ENCODE measurements around the gene GET3. TPM values are rescaled to one million over a fixed set of nuclear protein-coding genes. Genes with fewer than 3 reads are reported as not detected.
A peak's percentile ranks its signal among the peaks of the same experiment; 100 is the strongest.

Gene GET3
- total and polyA plus RNA-seq, 2 donors (not counting 1 experiment from before 2014, with no cell fraction given): 37.2 to 61.7 TPM

DNA sequence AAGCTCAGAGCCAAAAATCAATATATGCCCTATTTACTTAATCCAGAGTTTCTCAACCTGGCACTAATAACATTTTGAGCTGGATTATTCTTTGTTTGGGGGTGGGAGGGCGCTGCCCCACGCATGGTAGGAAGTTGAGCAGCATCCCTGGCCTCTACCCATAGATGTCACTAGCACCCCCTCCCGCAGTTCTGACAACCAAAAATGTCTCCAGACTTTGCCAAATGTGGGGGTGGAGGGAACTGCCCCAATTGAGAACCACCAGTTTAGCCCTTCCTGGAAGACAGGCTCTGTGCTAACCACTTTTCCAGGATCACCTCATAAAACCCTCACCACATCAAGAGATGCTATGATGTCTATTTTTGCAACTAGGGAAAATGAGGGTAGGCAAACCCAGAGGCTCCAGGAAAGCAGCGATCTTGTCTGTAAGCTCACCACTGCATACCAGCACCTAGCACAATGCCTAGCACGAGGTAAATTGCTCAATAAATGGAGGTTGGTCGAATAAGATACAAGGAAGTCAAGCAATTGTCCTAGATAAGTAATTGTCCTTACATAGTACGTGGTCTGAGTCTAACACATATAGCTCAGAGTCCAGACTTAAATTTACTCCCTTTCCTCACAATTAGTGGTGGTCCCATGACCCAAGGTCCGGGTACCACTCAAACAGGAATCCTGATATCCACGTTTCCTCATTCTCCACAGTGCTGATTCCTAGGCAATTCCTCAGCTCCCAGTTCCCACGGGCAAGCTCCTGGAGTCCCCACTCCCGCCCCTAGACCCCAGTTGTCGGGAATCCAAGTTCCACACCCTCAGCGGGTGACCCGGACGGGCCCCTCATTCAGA is 3.7 kb upstream of the GET3 start:
- peak; percentile 69 for DNase-seq
- H3K9ac ChIP-seq (ENCODE audit: low read length): peak overlapping the region; percentile 99
- Mint-ChIP-seq H3K4me1 (peaks cover 67% of the 10 kb centered on the region), H3K27me3 (no peaks in the 10 kb centered on the region), H3K9me3 (ENCODE audit: insufficient read depth) (no peaks in the 10 kb centered on the region), H3K4me3 (peak overlapping the region; percentile 95), H3K27ac (peak overlapping the region; percentile 98)
- intact Hi-C loops (cut with micrococcal nuclease): loop anchor here (1.0 to 5.0 kb wide), 4 partner anchors 10 to 1014 kb away; partner anchors contain the start of genes DHPS, JUNB and TNPO2
- TF ChIP-seq, protein P1, sequence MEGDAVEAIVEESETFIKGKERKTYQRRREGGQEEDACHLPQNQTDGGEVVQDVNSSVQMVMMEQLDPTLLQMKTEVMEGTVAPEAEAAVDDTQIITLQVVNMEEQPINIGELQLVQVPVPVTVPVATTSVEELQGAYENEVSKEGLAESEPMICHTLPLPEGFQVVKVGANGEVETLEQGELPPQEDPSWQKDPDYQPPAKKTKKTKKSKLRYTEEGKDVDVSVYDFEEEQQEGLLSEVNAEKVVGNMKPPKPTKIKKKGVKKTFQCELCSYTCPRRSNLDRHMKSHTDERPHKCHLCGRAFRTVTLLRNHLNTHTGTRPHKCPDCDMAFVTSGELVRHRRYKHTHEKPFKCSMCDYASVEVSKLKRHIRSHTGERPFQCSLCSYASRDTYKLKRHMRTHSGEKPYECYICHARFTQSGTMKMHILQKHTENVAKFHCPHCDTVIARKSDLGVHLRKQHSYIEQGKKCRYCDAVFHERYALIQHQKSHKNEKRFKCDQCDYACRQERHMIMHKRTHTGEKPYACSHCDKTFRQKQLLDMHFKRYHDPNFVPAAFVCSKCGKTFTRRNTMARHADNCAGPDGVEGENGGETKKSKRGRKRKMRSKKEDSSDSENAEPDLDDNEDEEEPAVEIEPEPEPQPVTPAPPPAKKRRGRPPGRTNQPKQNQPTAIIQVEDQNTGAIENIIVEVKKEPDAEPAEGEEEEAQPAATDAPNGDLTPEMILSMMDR (IDR thresholded peaks at IDR 0.05): peak; percentile 69
- TF ChIP-seq EZH2 (IDR thresholded peaks at IDR 0.05; ENCODE audit: borderline replicate concordance, insufficient read depth, low read depth, low read length, poor library complexity, severe bottlenecking): no peak
- ChIA-PET POLR2A (interaction anchor here (0.6 to 4.4 kb wide), 7 partner anchors 11 to 67 kb away, joined by 3 to 29 read pairs (median 3); partner anchors contain the start of genes DHPS, FBXW9, JUNB and MAN2B1), CTCF (interaction anchor here (0.6 to 3.5 kb wide), 13 partner anchors 10 to 120 kb away, joined by 3 to 26 read pairs (median 5); partner anchors contain the start of genes FBXW9 and TNPO2)
- peak overlapping the region; percentile 94 for H3K4me2 ChIP-seq (replicated peaks; ENCODE audit: low read depth, low read length, poor library complexity, severe bottlenecking)
- no peak for ATAC-seq (ENCODE audit: low read depth)
- peak overlapping the region; percentile 82 for H2AFZ ChIP-seq (ENCODE audit: insufficient read depth, low read depth, low read length, poor library complexity, severe bottlenecking)
- H4K20me1 ChIP-seq (ENCODE audit: control insufficient read depth, insufficient read depth, low read length, poor library complexity, severe bottlenecking): peaks cover 56% of the 10 kb centered on the region
- H3K36me3 ChIP-seq (replicated peaks in 1 of 2; ENCODE audit: control extremely low read depth in 1 of 2, control insufficient read depth in 1 of 2, extremely low read depth in 1 of 2, insufficient read depth in 2 of 2, low read length in 1 of 2): peaks cover 2 to 29% of the 10 kb centered on the region in 2 experiments
- H3K79me2 ChIP-seq (ENCODE audit: control insufficient read depth, insufficient read depth, low read length): peaks cover 81% of the 10 kb centered on the region
- H3K4me1 ChIP-seq (ENCODE audit: control insufficient read depth in 2 of 2, insufficient read depth in 2 of 2, low read length in 2 of 2): peaks cover 65 to 76% of the 10 kb centered on the region in 2 donors
- H3K4me3 ChIP-seq (ENCODE audit: control extremely low read depth in 1 of 5, extremely low read depth in 1 of 5, insufficient read depth in 1 of 5, low read depth in 2 of 5, low read length in 4 of 5): peak overlapping the region; percentile 88 to 97 (median 92)
- no peaks in the 10 kb centered on the region for H3K27me3 ChIP-seq (replicated peaks in 1 of 4; ENCODE audit: control extremely low read depth in 1 of 4, control insufficient read depth in 3 of 4, insufficient read depth in 4 of 4, low read length in 3 of 4)
- no peaks in the 10 kb centered on the region for H3K9me3 ChIP-seq (ENCODE audit: control extremely low read depth in 1 of 3, control insufficient read depth in 2 of 3, insufficient read depth in 1 of 3, low read length in 2 of 3)
- peak overlapping the region; percentile 82 to 97 for H3K27ac ChIP-seq (ENCODE audit: low read length in 2 of 2)
- WGBS (ENCODE audit: insufficient coverage): 0% methylated on average over 8 of the region's 15 CpGs
